ENCODE results near the gene ISOC2.

ISOC2 gene

GRCh38 chr19:55489711-55490477, 28.5 kb upstream of the ISOC2 start:
- DNase-seq: no peak

- no peak for DNase-seq
Measured at GRCh38 chr19:55488986-55489710, 27.7 kb upstream of the ISOC2 start.

- no peak for DNase-seq
Measured at GRCh38 chr19:55487924-55488687, 26.7 kb upstream of the ISOC2 start, which contains the start of gene SSC5D. TSS of gene SSC5D (plus strand) at chr19:55488436. CDS start at chr19:55488590, 154 bp downstream.

GRCh38 chr19:55486971-55487923, 25.8 kb upstream of the ISOC2 start:
- no peak for DNase-seq

DNA sequence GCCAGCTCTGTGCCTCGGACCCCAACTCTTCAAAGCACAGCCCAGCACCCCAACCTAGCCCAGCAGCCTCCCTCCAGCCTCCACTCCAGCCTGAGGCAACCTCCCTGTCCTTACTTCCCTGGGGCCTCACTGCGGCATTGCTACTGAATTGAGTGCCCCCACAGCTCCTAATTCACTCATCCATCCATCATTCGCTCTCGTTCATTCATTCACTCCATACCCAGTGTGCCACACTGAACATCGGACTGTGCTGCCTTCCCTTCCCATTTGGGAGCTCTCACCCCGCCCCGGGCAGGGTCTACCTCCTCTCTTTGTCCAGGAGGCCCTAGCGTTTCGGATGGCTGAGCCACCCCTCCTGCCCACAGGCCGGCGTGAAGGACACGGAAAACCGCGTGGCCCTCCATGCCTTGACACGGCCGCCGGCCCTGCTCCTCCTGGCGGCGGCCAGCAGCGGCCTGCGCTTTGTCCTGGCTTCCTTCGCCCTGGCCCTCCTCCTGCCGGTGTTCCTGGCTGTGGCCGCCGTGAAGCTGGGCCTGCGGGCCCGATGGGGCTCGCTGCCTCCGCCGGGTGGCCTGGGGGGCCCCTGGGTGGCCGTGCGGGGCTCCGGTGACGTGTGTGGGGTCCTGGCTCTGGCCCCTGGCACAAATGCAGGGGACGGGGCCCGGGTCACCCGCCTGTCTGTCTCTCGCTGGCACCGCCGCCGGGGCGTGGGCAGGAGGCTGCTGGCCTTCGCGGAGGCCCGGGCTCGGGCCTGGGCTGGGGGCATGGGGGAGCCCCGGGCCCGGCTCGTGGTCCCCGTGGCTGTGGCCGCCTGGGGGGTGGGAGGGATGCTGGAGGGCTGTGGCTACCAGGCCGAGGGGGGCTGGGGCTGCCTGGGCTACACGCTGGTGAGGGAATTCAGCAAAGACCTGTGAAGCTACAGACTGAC, 24.9 kb upstream of the ISOC2 start:
- no peak for DNase-seq

DNA sequence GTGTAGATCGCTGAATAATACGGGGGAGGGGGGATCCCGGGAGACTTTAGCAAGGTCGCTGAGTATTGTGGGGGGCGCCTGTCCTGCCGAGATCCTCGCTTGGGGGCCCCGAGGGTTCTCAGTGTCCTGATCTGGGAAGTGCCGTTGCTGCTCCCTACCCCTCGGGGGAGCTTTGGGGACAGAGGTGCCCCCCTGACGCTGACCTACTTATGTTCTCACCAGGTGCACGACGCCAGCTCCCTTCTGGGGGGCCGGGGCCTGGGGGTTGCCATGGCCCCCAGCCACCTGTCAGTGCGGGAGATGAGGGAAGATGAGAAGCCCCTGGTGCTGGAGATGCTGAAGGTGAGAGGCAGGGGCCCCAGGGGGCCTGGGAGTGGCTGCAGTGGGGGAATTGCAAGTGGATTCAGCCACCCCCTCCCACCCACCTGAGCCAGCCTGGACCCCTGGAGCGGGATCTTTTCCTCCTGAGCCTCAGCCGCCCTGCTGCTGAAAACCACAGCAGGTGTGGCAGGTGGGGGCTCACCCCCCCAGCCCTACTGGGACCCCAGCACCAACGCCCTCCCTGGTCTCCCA, 24.1 kb upstream of the ISOC2 start:
- DNase-seq: no peak

DNA sequence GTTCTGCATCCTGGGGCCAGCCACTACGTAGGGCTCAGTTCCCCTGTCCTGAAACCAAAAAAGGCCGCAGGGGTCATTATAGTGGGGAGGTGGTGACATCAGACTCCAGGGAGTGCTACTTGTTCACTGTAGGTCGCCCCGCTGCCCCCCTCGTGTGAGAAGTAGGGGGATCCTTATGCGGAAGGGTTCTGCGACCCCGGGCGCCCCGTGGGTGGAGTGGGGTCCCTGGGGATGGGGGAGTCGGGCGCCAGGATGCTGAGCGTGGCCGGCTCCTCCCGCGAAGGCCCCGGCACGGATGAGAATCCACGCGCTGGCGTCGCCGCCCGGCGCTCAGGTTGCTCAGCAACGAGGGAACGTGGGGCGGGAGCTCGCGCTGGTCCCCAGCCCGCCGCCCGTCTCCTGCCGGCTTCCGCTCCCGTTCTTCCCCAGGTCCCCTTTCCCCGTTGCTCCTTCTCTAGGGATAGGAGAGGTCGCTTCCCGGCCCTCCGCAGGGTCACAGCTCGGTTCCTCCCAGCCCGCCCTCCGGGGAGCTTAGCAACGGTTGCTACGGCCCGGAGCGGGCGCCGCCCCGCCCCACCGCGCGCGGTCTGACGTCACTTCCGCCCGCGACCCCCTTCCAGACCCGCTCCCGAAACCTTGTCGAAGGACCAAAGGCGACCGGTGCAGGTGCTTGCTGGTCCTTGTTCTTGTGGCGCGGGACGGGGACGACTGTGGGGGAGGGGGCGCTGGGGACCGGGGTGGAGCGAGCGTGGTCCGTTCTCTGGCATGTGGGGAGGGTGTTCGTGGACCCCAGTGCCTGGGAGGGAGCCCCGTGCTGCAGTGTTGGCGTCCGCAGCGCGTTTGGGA, 23.4 kb upstream of the ISOC2 start, which contains the start of gene NAT14:
Gene NAT14, plus strand, starts transcription at position 596 of the 846 bp plus-strand sequence. CDS start 521 bp downstream, outside the sequence.
- peak; percentile 44 to 68 (median 62) for DNase-seq

DNA sequence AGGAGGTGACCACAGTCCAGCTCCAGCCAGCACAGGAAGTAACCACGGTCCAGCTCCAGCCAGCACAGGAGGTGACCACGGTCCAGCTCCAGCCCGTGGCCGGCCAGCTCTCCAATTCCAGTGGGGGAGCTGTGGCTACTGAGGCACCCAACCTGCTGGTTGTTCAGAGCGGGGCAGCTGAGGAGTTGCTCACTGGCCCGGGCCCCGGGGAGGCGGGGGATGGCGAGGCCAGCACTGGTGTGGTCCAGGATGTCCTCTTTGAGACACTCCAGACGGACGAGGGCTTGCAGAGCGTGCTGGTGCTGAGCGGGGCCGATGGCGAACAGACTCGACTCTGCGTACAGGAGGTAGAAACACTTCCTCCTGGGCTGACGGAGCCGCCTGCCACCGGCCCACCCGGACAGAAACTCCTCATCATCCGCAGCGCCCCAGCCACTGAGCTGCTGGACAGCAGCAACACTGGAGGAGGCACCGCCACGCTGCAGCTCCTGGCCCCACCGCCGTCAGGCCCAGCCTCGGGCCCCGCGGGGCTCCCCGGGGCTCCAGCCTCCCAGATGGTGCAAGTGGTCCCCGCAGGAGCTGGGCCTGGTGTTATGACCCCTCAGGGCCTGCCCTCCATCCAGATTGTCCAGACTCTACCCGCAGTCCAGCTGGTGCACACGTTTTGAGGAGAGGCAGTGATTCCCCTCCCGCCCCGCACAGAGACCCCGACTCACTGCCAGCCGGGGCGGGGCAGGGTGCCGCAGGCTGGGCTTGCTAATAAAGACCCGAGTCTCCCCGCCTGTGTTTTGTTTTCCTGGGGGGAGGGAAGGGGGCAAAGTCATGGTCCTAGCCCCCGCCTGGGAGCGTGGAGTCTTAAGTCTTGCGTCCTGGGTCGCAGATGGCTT, 22.5 kb upstream of the ISOC2 start:
- DNase-seq: no peak

GRCh38 chr19:55482967-55483705, 21.7 kb upstream of the ISOC2 start:
- DNase-seq: no peak

DNA sequence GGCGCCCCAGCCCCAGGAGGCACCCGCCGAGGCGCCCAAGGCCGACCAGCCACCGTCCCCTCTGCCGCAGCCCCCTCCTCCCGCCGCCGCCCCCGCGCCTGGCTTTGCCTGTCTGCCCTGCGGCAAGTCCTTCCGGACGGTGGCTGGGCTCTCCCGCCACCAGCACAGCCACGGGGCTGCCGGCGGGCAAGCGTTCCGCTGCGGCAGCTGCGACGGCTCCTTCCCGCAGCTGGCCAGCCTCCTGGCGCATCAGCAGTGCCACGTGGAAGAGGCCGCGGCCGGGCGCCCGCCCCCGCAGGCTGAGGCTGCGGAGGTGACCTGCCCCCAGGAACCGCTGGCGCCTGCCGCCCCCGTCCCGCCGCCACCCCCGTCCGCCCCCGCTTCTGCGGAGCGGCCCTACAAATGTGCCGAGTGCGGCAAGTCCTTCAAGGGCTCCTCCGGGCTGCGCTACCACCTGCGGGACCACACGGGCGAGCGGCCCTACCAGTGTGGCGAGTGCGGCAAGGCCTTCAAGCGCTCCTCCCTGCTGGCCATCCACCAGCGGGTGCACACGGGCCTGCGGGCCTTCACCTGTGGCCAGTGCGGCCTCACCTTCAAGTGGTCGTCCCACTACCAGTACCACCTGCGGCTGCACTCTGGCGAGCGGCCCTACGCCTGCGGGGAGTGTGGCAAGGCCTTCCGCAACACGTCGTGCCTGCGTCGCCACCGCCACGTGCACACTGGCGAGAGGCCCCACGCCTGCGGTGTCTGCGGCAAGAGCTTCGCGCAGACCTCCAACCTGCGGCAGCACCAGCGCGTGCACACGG, 20.9 kb upstream of the ISOC2 start:
- DNase-seq: no peak

- no peak for DNase-seq
Measured at GRCh38 chr19:55481794-55482155, 20.3 kb upstream of the ISOC2 start.

DNA sequence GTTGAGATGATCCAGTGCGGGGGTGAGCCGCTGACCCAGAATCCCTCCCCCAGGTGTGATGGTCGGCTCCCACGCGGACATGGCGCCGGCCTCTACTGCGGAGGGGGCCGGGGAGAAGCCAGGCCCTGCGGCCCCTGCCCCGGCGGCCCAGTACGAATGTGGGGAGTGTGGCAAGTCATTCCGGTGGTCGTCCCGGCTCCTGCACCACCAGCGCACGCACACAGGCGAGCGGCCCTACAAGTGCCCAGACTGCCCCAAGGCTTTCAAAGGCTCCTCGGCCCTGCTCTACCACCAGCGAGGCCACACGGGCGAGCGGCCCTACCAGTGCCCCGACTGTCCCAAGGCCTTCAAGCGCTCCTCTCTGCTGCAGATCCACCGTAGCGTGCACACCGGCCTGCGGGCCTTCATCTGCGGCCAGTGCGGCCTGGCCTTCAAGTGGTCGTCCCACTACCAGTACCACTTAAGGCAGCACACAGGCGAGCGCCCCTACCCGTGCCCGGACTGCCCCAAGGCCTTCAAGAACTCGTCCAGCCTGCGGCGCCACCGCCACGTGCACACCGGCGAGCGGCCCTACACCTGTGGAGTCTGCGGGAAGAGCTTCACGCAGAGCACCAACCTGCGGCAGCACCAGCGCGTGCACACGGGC, 19.8 kb upstream of the ISOC2 start:
- DNase-seq: no peak

GRCh38 chr19:55479451-55480230, 18.2 kb upstream of the ISOC2 start:
- DNase-seq: no peak

- DNase-seq: no peak
Measured at GRCh38 chr19:55479045-55479444, 17.6 kb upstream of the ISOC2 start.

- DNase-seq: no peak
Measured at GRCh38 chr19:55478364-55478763, 16.9 kb upstream of the ISOC2 start.

- no peak for DNase-seq
Measured at GRCh38 chr19:55477905-55478304, 16.5 kb upstream of the ISOC2 start.
